ENCODE data around the gene RORC. TPM values are rescaled to one million over a fixed set of nuclear protein-coding genes. Genes with fewer than 3 reads are reported as not detected.

Gene RORC
- total RNA-seq, 1 experiment from 2014 or later, result 0.10 TPM

DNA sequence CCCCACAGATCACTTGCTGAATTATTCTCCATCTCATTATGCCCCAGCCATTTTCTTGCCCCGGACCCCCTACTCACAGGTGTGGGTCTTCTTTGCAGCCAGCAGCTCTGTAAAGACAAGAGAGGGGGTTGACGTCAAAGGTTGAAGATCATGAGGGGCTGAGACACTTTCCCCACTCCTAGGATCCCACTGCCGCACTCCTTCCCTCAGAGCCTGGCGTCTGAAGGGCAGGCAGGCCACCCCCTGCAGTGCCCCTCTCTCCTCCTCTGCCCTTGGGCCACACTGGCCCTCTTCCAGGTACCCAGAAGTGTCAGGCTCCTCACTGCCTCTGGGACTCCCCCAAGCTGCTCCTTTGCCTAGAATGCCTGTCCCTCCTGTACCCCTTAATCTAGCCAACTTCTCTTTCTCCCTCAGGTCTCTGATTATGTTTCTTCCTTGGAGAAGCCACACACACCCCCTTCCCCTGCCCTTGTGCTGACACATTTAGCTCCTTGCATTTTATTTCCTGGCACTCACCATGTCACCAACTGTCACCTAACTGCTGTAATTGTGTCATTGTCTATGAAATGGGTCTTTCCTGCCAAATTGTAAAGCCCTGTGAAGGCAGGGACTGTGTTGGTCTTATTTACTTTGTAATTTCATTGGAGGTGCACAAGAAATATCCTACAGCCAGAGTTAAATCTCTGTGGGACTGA is 2.1 kb downstream of the RORC start:
- no peak for DNase-seq (ENCODE audit: extremely low read depth, low read depth)

DNA sequence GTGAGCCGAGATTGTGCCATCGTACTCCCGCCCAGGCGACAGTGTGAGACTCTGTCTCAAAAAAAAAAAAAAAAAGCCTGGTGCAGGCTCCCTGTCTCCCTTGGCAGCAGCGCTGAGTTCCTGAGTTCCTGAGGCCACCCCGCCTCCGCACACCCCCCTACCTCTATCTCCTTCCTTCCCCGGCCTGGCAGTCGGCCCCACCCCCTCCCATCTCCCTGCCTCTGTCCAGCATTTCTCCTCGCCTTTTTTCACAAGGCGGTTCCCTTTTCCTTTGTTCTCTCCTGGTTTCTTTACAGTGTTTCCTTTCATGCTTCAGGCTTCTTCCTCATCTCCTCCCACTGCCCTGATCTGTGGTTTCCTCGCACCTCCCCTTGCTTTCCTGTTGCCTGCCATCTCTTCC is 2.7 kb downstream of the RORC start:
- no peak for DNase-seq (ENCODE audit: extremely low read depth, low read depth)

DNA sequence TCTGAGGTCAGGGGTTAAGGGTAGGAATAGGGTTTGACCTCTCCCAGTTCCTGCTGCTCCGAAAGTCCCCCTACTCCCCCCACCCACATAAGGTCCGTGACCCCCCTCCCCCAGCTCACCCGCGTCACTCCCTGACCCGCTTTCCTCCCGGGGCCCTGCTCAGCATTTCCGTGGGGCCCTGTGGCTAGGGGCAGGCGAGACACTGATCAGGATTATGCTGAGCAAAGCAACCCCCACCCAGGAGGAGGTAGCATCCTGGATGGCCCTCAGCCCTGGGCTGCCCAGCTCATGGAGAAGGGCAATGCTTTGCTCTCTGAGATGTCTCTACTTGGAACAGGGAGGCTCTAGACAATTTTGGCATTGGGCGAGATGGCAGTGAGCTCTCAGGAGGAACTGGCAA is 3.7 kb downstream of the RORC start:
- no peak for DNase-seq (ENCODE audit: extremely low read depth, low read depth)

GRCh38 chr1:151825751-151826660 is 5.6 kb downstream of the RORC start:
- no peak for DNase-seq (ENCODE audit: extremely low read depth, low read depth)

DNA sequence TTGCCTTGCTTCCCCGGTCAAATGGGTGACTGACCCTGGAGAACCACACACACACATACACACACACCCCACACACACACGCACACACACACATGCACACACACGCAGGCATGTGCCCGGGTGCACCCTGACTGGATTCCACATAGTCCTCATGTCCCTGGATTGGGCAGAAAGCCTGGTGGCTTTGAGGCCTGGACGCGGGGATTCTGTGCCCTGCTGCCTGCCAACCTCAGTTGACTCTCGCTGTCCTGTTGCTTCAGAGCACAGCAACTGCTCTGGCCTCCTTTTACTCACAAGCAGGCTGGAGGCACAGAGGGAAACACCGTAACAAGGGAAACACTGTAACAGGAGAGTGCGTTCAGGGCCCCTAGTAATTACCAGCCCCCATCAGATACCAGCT is 6.4 kb downstream of the RORC start:
- DNase-seq (ENCODE audit: extremely low read depth, low read depth), result no peak

- DNase-seq (ENCODE audit: extremely low read depth, low read depth), result no peak
Observed at GRCh38 chr1:151823175-151823574, 8.4 kb downstream of the RORC start.

DNA sequence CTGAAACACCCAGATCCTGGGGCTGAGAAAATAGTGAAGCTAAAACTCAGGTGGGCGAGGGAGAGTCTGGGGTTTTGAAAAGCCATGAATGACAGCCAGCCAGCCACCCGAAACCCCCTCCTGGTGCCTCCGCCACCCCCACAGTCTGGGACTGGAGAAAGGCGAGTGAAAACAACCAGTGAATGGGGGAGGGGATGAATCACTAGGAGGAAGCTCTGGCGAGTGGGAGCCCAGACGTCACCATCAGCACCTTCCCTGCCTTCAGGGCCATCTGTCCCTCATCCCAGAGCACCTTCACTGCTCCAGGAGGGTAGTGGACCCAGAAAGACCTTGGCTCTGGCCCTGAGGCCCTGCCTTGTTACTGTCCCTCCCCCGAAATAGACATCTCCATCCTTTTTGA is 9.2 kb downstream of the RORC start:
- DNase-seq (ENCODE audit: extremely low read depth, low read depth), result no peak

- DNase-seq (ENCODE audit: extremely low read depth, low read depth), result no peak
Observed at GRCh38 chr1:151820940-151821339, 10.7 kb downstream of the RORC start.

GRCh38 chr1:151819976-151820623 is 11.5 kb downstream of the RORC start:
- no peak for DNase-seq (ENCODE audit: extremely low read depth, low read depth)

DNA sequence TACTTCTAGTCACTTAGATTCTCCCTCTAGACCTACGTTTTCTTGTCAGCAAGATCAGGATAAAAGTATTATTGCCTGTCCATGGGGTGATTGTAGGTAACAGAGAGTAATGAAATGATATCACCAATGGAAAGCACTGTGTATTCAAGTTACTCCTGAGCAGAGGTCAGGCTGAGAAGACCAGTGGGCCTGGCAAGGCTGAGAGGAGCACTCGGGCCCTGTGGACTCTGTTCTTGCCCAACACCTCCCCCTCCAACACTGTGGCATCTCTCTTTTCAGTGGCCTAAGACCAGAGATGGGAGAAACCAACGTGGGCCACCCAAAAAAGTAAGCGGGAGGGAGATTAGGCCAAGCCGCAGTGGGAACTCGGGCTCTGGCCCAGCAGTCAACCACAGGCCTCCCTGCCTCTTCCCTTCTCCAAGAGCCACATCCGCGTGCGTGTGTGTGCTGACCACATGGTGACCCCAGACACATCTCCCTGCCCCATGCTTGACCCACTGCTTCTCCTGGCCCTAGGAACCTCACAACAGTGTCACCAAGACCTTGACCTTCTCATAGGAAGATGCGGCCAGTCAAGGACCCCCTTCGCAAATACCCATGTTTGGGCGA is 12.3 kb downstream of the RORC start:
- no peak for DNase-seq (ENCODE audit: extremely low read depth, low read depth)

DNA sequence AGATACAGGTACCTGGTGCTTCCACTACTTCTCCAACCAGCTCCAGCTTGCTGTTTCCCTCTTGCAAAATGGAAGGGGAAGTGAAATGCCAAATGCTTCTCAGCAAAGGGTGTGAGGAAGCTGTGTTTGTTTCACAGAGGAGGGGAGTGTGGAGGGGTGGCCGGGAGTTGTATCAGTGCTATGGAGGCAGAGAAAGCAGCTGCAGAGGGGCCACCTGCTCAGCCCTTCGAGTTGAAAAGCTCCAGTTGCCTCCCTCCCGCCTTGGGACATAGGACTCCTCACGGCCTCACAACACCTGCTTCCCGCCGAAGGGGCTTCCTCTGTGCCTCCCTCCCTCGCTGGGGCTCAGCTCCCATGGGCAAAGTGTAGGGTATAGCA is 14.3 kb downstream of the RORC start:
- DNase-seq (ENCODE audit: extremely low read depth, low read depth), result no peak

- no peak for DNase-seq (ENCODE audit: extremely low read depth, low read depth)
Observed at GRCh38 chr1:151816548-151817352, 14.9 kb downstream of the RORC start.

DNA sequence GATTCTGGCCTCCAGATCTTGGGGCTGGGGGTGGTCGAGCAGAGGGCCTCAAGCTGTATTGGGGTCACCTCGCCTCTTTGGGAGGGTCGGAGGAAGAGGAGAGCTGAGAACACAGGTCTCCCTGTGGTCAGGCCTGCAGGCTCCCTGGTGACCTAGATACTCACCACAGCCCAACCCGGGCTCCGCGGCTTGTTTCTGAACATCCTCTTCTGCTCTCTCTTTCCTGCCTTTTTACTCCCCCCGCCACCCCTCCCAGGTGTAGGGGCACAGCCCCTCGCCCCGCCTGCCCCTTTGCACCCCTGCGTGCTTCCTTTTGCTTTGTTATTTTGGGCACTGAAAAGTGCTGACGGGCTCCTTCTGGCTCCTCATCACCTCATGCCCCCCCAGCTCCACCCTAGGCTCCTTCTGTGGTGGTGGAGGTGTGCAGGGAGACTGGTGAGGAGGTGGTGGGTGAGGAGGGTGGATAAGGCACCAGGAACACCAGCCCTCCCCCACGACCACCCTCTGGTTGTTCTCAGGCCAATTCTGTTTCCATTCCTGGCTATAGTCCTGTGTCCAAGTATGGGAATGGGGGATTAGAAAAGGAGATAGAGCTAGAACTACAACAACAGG is 15.8 kb downstream of the RORC start:
- no peak for DNase-seq (ENCODE audit: extremely low read depth, low read depth)

DNA sequence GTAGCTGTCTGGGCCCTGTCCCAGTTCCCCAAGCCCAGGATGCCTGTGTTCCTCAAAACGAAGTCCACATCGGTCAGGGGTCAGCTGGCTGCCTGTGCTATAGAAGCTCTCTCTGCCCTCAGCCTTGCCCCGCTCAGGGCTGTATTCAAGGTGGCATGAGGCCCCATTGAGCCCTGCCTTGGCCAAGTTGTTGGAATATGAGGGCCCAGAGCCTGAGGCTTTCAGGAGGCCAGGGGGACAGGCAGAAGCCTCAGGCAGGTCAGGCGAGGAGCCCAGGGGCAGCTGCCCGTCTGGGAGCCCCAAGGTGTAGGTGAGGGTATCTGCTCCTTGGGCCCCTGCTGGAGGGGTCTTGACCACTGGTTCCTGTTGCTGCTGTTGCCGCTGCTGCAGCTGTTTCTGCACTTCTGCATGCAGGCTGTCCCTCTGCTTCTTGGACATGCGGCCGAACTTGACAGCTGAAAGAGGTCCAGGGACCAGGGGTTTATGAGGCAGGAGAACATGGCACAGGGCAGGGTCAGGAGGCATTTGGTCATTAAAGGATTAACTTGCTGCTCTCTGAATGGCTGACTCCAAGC is 16.5 kb downstream of the RORC start:
- no peak for DNase-seq (ENCODE audit: extremely low read depth, low read depth)

DNA sequence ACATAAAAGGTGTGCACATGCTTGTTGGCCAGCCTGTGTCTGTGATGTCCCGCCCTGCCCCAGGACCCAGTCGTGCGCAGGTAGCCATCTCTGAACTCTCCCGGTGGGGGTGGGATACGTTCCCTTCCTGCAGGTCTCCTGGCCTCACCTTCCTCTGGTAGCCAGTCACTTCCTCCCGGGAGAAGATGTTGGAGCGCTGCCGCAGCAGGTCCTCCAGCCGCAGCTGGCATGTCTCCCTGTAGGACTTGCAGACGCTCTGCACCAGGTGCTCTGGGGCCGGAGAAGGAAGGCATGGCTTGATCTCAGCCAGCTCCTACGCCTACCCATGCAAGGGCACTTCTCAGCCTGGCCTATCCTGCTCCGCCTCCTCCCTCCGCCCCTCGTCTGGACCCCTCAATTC is 17.2 kb downstream of the RORC start:
- no peak for DNase-seq (ENCODE audit: extremely low read depth, low read depth)

DNA sequence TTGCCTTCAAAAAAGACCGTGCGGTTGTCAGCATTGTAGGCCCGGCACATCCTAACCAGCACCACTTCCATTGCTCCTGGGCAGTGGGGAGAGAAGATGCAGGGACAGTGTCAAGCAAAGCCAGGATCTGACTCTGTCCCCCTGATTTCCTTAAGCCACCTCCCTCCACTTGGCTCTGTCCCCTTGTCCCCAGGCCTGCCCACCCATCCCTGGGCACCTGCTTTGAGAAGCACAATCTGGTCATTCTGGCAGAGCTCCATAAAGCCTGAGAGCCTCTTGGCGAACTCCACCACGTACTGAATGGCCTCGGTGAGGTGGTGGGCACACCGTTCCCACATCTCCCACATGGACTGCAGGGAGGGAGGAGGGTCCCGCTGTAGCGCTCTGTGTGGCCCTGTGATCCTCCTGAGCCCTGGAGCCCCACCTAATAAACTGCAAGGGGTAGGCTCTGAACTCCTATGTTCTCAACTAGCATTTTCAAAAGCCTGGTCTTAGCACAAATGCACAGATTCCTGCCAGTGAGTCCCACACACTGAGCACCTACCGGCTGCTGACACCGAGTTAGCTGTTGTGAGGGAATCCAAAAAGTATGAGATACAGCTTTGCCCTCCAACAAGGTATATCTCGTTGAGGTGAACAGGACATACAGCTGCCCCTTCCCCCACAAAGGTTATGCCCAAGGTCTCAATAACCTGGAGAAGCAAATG is 18.2 kb downstream of the RORC start:
- DNase-seq (ENCODE audit: extremely low read depth, low read depth), result no peak

GRCh38 chr1:151811181-151811580 is 20.4 kb downstream of the RORC start:
- DNase-seq (ENCODE audit: extremely low read depth, low read depth), result no peak

- DNase-seq (ENCODE audit: extremely low read depth, low read depth), result no peak
Observed at GRCh38 chr1:151809985-151810556, 21.5 kb downstream of the RORC start.
